MCF 10A (cell line): ENCODE measurements around the gene LRRC23. TPM values are rescaled to one million over a fixed set of nuclear protein-coding genes. Genes with fewer than 3 reads are reported as not detected.
A peak's percentile ranks its signal among the peaks of the same experiment; 100 is the strongest.

Experiments used
- Bru-seq: library from RNA; stranded (reverse); fragments of 400-500 nt; gene quantifications from one replicate; lab custom pipeline; 2021; lab: Mats Ljungman, UMichigan
- BruChase-seq, 2 experiments: library from RNA; stranded (reverse); fragments of 400-500 nt; gene quantifications; one replicate each; lab custom pipeline; 2021; lab: Mats Ljungman, UMichigan
- BruUV-seq: library from RNA; stranded (reverse); fragments of 400-500 nt; replicated peaks from 2 replicates; lab custom pipeline; 2021; lab: Mats Ljungman, UMichigan
- CTCF ChIA-PET: fragments of 300-600 bp; sonication (Branson Sonifier 250); formaldehyde crosslinking; extraction: SDS; loops from one replicate; lab custom pipeline; 2021; ENCODE audit warnings: antibody characterized with exemption, inconsistent platforms; lab: Yijun Ruan, JAX
- POLR2A ChIA-PET: fragments of 300-600, 350-650 bp; sonication (Branson Sonifier 250); formaldehyde crosslinking; extraction: SDS; loops from one replicate; lab custom pipeline; 2020; ENCODE audit warnings: antibody characterized with exemption, inconsistent platforms; lab: Yijun Ruan, JAX
- DNase-seq: peaks from one replicate; pipeline ENCODE4 v3.0.0-alpha.2; 2018; ENCODE audit not compliant: unreplicated experiment
- H3K27ac Mint-ChIP-seq: one replicate; pipeline ENCODE4 v1.8.0; 2022; ENCODE audit warnings: mild to moderate bottlenecking, low read depth, mixed read lengths; ENCODE audit not compliant: unreplicated experiment
- H3K27me3 Mint-ChIP-seq: one replicate; pipeline ENCODE4 v1.8.0; 2022; ENCODE audit warnings: mixed read lengths; ENCODE audit not compliant: insufficient read depth, unreplicated experiment
- H3K36me3 Mint-ChIP-seq: one replicate; pipeline ENCODE4 v1.8.0; 2022; ENCODE audit warnings: mild to moderate bottlenecking, moderate library complexity, mixed read lengths; ENCODE audit not compliant: insufficient read depth, unreplicated experiment
- H3K4me1 Mint-ChIP-seq: one replicate; pipeline ENCODE4 v1.8.0; 2022; ENCODE audit warnings: mixed read lengths; ENCODE audit not compliant: insufficient read depth, unreplicated experiment
- H3K4me3 Mint-ChIP-seq: one replicate; pipeline ENCODE4 v1.8.0; 2022; ENCODE audit warnings: mild to moderate bottlenecking, moderate library complexity, mixed read lengths; ENCODE audit not compliant: unreplicated experiment
- H3K9me3 Mint-ChIP-seq: one replicate; pipeline ENCODE4 v1.8.0; 2022; ENCODE audit warnings: mixed read lengths; ENCODE audit not compliant: unreplicated experiment
- intact Hi-C: fragments of 100-400 bp; cut with micrococcal nuclease; formaldehyde crosslinking; loops from 2 replicates; pipeline ENCODE4 v1.14.1; 2022
- long read RNA-seq: library from polyadenylated mRNA; stranded (forward); transcript quantifications from one replicate; pipeline ENCODE4 v2.0.0, GENCODE V29; 2022
- total RNA-seq: library from RNA; stranded (reverse); gene quantifications from 2 replicates; pipeline ENCODE4 v1.2.3, GENCODE V29; 2022
- TF ChIP-seq, protein P1 (sequence below): fragments of 200-600 bp; IDR thresholded peaks from one replicate; pipeline ENCODE4 v1.8.0; 2022; ENCODE audit warnings: antibody characterized with exemption, mild to moderate bottlenecking; ENCODE audit not compliant: unreplicated experiment

The LRRC23 gene, protein sequence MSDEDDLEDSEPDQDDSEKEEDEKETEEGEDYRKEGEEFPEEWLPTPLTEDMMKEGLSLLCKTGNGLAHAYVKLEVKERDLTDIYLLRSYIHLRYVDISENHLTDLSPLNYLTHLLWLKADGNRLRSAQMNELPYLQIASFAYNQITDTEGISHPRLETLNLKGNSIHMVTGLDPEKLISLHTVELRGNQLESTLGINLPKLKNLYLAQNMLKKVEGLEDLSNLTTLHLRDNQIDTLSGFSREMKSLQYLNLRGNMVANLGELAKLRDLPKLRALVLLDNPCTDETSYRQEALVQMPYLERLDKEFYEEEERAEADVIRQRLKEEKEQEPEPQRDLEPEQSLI
- total RNA-seq (7.5 and 9.1 TPM in 2 replicates), Bru-seq, nascent RNA (percentile 38 among the genes with signal in this experiment), BruChase-seq, experiment 1, labeled RNA remaining after a 6-hour chase (percentile 47 among the genes with signal in this experiment), BruChase-seq, experiment 2, labeled RNA remaining after a 2-hour chase (percentile 42 among the genes with signal in this experiment)
- long read RNA-seq, partial matches to known transcripts, result 4 of 9 reads
- long read RNA-seq, other reads (novel, unspliced or antisense), result 0 of 9 reads

DNA sequence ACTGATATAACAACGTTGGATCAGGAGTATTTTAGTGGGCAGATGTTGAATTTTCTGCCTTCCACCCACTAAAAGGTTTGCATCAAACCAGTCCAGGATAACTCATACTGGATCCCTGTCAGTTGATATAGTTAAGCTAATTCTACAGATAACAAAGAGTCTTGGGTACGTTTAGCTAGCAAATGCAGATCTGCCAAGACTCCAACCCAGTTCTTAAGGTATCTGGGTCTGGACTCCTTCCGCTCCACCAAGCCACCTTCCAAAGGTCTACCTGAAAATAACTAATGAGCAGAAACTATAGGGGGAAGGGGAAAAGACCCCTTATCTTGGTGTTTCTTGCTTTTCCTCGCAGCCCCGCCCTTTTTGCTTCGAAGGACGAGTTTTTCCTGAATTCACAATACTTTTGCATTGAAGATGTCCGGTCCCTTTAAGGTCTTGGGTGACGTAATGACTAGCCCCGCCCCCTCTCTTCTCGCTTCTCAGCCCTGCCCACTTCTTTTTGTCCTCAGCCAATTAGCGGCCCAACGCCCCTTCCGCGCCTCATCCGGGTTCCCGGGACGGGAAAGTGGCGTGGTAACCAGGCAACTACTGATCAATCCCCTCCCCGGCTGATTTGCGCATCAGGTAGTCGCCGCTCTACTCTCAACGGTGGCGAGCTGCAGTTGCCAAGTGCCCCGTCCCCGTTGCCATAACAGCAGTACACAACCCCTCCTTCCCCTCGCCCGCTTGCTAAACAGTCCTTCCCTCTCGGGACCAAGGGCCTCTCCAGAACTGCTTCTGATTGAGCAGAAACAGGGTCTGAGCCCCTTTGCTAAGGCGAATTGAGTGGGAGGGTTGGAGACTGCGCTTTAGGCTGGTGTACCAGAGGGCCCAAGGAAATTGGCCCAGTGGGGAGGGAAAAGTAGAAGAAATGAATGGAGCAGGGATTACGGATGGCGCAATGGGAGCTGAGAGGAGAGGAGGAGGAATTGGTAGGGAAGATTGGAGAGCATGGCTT, at the start of gene LRRC23:
TSS of gene LRRC23 (plus strand) at position 543 of the 997 bp plus-strand sequence. CDS start 812 bp downstream, outside the sequence.
- no TSS peak for BruUV-seq
- CTCF ChIA-PET, result interaction anchor here (0.8 to 3.1 kb wide), 8 partner anchors 13 to 40 kb away, joined by 3 to 12 read pairs (median 4); partner anchors contain the start of genes SPSB2 and TPI1
- TF ChIP-seq, protein P1, sequence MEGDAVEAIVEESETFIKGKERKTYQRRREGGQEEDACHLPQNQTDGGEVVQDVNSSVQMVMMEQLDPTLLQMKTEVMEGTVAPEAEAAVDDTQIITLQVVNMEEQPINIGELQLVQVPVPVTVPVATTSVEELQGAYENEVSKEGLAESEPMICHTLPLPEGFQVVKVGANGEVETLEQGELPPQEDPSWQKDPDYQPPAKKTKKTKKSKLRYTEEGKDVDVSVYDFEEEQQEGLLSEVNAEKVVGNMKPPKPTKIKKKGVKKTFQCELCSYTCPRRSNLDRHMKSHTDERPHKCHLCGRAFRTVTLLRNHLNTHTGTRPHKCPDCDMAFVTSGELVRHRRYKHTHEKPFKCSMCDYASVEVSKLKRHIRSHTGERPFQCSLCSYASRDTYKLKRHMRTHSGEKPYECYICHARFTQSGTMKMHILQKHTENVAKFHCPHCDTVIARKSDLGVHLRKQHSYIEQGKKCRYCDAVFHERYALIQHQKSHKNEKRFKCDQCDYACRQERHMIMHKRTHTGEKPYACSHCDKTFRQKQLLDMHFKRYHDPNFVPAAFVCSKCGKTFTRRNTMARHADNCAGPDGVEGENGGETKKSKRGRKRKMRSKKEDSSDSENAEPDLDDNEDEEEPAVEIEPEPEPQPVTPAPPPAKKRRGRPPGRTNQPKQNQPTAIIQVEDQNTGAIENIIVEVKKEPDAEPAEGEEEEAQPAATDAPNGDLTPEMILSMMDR, result no peak
- no peak within 1 kb of the TSS for H3K4me3 Mint-ChIP-seq
- no peak within 1 kb of the TSS for H3K27ac Mint-ChIP-seq
- no peaks in the 10 kb centered on the region for H3K27me3 Mint-ChIP-seq
- H3K4me1 Mint-ChIP-seq, result peaks cover 2% of the 10 kb centered on the region
- intact Hi-C loops, result no loop called here
- H3K9me3 Mint-ChIP-seq, result no peaks in the 10 kb centered on the region
- DNase-seq, result peak; percentile 96
- POLR2A ChIA-PET, result interaction anchor here (0.7 to 2.2 kb wide), 15 partner anchors 14 to 181 kb away, joined by 3 to 16 read pairs (median 5); partner anchors contain the start of genes C12orf57, COPS7A, MLF2 and RNU7-1
- no peaks in the 10 kb centered on the region for H3K36me3 Mint-ChIP-seq

DNA sequence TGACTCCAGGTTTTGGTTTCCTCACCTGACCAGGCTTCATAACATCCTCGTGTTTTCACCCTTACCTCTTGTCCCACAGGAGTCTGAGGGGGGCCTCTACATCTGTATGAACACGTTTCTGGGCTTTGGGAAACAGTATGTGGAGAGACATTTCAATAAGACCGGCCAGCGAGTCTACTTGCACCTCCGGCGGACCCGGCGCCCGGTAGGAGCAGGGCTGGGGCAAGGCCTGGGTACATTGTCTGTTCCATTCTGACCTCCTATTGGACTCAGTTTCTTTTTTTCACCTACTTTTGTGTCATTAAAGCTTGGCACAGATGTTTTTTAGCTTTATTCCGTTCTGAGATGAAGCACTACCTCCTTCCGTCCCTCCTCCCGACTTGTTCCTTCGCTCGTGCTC, 49.3 kb upstream of the LRRC23 start:
- Mint-ChIP-seq H3K36me3 (peaks cover 52% of the 10 kb centered on the region), H3K4me3 (no peak overlapping the region), H3K9me3 (no peaks in the 10 kb centered on the region), H3K27me3 (no peaks in the 10 kb centered on the region), H3K4me1 (peaks cover 19% of the 10 kb centered on the region), H3K27ac (no peak overlapping the region)
- BruUV-seq, result no TSS peak
- DNase-seq, result no peak
- TF ChIP-seq, protein P1, result no peak
- ChIA-PET CTCF (interaction anchor here (0.6 to 7.3 kb wide), 5 partner anchors 14 to 77 kb away, joined by 3 to 40 read pairs (median 3); partner anchors contain the start of gene SPSB2), POLR2A (interaction anchor here (0.9 to 7.9 kb wide), 2 partner anchors 12 to 17 kb away, joined by 3 to 130 read pairs; partner anchors contain the start of gene TPI1)
- intact Hi-C loops, result no loop called here

DNA sequence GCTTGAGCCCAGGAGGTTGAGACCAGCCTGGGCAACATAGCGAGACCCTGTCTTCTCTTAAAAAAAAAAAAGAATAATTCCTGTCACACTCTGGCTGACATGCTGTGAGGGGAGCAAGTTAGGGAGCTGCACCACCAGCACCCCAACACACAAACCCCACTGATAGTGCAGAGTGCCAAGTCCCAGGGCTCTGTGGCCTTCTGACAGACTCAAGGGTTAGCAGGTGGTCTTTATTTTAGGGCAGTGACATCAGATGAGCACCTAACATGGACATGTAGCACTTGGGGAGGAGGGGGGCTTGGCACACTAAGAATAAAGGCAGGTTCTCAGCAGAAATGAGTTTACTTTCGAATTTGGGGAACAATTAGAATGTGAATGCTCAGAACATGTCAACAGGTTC, 45.8 kb upstream of the LRRC23 start:
- no TSS peak for BruUV-seq
- H3K4me1 Mint-ChIP-seq, result peaks cover 8% of the 10 kb centered on the region
- no peak for DNase-seq
- no peaks in the 10 kb centered on the region for H3K27me3 Mint-ChIP-seq
- CTCF ChIA-PET, result interaction anchor here (2.7 kb wide), 1 partner anchor 10 kb away, joined by 13 read pairs; no protein-coding TSS in a partner anchor
- no peaks in the 10 kb centered on the region for H3K9me3 Mint-ChIP-seq
- no peak overlapping the region for H3K4me3 Mint-ChIP-seq
- intact Hi-C loops, result no loop called here
- H3K36me3 Mint-ChIP-seq, result peaks cover 80% of the 10 kb centered on the region
- POLR2A ChIA-PET, result interaction anchor here (0.8 to 1.5 kb wide), 2 partner anchors 8 to 14 kb away, joined by 3 to 4 read pairs; partner anchors contain the start of gene SPSB2
- no peak overlapping the region for H3K27ac Mint-ChIP-seq
- TF ChIP-seq, protein P1, result no peak
